Measurements from ENCODE around the gene CD38. TPM values are rescaled to one million over a fixed set of nuclear protein-coding genes. Genes with fewer than 3 reads are reported as not detected.

CD38 gene
- total and polyA plus RNA-seq, 2 of the 13 experiments (the other 11 are each of a cell fraction or from before 2014, with no cell fraction given) = not detected

DNA sequence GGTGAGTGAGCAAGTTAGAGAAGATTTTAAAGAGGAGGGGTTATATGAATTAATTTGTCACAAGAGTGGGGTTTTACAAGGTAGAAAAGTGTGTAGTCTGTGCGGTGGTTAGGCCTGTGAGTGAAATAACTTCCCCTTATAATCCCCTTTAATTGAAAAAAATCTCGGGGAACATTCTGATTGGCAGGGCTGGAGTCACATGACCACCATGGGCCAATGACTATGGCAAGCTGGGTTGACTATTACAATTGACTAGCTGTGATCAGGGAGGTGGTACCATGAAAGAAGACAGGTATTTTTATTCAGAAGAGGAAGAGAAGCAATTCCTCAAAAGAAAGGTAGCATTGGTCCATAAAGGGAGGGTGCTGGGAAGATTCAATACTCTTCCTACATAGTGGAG lies 27.0 kb upstream of the CD38 start (continued):
- TF ChIP-seq GLI4 (CRISPR knock-in tag; IDR thresholded peaks at IDR 0.05; ENCODE audit: borderline replicate concordance) = no peak
- no peak for TF ChIP-seq CREM (IDR thresholded peaks at IDR 0.05)
- TF ChIP-seq CREM (CRISPR knock-in tag; IDR thresholded peaks at IDR 0.05) = no peak
- no peak for TF ChIP-seq ZSCAN21 (CRISPR knock-in tag; IDR thresholded peaks at IDR 0.05; ENCODE audit: borderline replicate concordance)
- no peak for TF ChIP-seq ZSCAN9 (CRISPR knock-in tag; IDR thresholded peaks at IDR 0.05; ENCODE audit: borderline replicate concordance)

DNA sequence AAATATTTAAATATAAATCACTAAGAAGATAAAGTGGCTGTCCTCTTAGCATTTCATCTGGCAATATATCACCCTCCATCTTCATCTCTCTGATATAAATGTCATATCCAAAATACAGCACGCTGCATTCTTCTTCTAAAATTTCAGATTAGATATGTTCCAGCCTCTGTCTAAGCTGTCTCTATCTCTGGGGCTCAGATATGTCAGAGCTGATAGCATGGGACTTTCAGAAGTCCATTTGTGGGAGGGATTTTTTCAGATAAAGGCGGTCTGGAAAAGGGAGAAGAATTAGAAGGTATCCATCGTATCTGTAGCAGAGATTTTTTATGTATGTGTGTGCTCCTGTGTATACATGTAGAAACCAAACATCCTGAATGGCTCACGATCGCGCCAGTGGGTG lies 25.0 kb upstream of the CD38 start:
- ATAC-seq = no peak
- no peak for TF ChIP-seq ZNF24 (IDR thresholded peaks at IDR 0.05)
- TF ChIP-seq NAIF1 (CRISPR knock-in tag; IDR thresholded peaks at IDR 0.05; ENCODE audit: borderline replicate concordance) = no peak
- TF ChIP-seq ZNF496 (CRISPR knock-in tag; IDR thresholded peaks at IDR 0.05; ENCODE audit: insufficient replicate concordance) = no peak
- no peak for TF ChIP-seq ZNF143 (CRISPR knock-in tag; IDR thresholded peaks at IDR 0.05)
- TF ChIP-seq ZNF230 (CRISPR knock-in tag; IDR thresholded peaks at IDR 0.05) = no peak
- no peak for TF ChIP-seq KDM6A (CRISPR knock-in tag; IDR thresholded peaks at IDR 0.05; ENCODE audit: low read depth)
- TF ChIP-seq FOXK1 (CRISPR knock-in tag; IDR thresholded peaks at IDR 0.05; ENCODE audit: borderline replicate concordance, low read depth) = no peak
- no peak for TF ChIP-seq KDM2A (CRISPR knock-in tag; IDR thresholded peaks at IDR 0.05; ENCODE audit: borderline replicate concordance, low read depth)
- TF ChIP-seq, protein P1, sequence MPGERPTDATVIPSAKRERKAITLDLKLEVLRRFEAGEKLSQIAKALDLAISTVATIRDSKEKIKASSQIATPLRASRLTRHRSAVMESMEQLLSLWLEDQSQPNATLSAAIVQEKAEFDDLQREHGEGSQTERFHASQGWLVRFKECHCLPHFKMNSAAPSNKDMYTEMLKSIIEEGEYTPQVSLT (CRISPR knock-in tag; IDR thresholded peaks at IDR 0.05; ENCODE audit: borderline replicate concordance, low read depth) = no peak
- no peak for TF ChIP-seq STAT5B (CRISPR knock-in tag; IDR thresholded peaks at IDR 0.05)
- no peak for TF ChIP-seq ZSCAN9 (CRISPR knock-in tag; IDR thresholded peaks at IDR 0.05; ENCODE audit: borderline replicate concordance)
- no peak for TF ChIP-seq HNF4G (IDR thresholded peaks at IDR 0.05; ENCODE audit: borderline replicate concordance, low read depth, low read length)
- TF ChIP-seq HNF4G (CRISPR knock-in tag; IDR thresholded peaks at IDR 0.05; ENCODE audit: borderline replicate concordance, low read depth) = no peak
- TF ChIP-seq, protein P2, sequence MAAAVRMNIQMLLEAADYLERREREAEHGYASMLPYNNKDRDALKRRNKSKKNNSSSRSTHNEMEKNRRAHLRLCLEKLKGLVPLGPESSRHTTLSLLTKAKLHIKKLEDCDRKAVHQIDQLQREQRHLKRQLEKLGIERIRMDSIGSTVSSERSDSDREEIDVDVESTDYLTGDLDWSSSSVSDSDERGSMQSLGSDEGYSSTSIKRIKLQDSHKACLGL (CRISPR knock-in tag; IDR thresholded peaks at IDR 0.05) = no peak
- TF ChIP-seq ARNT (IDR thresholded peaks at IDR 0.05) = no peak
- TF ChIP-seq ATF7 (IDR thresholded peaks at IDR 0.05) = no peak
- TF ChIP-seq ATF7 (CRISPR knock-in tag; IDR thresholded peaks at IDR 0.05) = no peak
- TF ChIP-seq, protein P3, sequence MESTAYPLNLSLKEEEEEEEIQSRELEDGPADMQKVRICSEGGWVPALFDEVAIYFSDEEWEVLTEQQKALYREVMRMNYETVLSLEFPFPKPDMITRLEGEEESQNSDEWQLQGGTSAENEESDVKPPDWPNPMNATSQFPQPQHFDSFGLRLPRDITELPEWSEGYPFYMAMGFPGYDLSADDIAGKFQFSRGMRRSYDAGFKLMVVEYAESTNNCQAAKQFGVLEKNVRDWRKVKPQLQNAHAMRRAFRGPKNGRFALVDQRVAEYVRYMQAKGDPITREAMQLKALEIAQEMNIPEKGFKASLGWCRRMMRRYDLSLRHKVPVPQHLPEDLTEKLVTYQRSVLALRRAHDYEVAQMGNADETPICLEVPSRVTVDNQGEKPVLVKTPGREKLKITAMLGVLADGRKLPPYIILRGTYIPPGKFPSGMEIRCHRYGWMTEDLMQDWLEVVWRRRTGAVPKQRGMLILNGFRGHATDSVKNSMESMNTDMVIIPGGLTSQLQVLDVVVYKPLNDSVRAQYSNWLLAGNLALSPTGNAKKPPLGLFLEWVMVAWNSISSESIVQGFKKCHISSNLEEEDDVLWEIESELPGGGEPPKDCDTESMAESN (CRISPR knock-in tag; conservative IDR thresholded peaks at IDR 0.05) = no peak
- no peak for TF ChIP-seq ZNF776 (CRISPR knock-in tag; IDR thresholded peaks at IDR 0.05)
- TF ChIP-seq, protein P4, sequence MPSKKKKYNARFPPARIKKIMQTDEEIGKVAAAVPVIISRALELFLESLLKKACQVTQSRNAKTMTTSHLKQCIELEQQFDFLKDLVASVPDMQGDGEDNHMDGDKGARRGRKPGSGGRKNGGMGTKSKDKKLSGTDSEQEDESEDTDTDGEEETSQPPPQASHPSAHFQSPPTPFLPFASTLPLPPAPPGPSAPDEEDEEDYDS (CRISPR knock-in tag; IDR thresholded peaks at IDR 0.05) = no peak
- in situ Hi-C loops (cut with HindIII; ENCODE audit: extremely low pct_ligation_motif_present, low pct_unique_long_range_greater_than_20kb) = no loop called here
- H3K79me2 ChIP-seq (ENCODE audit: insufficient read depth, low read length) = no peaks in the 10 kb centered on the region
- H2AFZ ChIP-seq (ENCODE audit: low read length) = no peak overlapping the region
- no peak overlapping the region for H3K4me3 ChIP-seq (replicated peaks in 1 of 3; ENCODE audit: insufficient read depth in 1 of 3, low read depth in 2 of 3, low read length in 3 of 3)
- no peak overlapping the region for H3K9ac ChIP-seq (ENCODE audit: insufficient read depth, low read depth, low read length)
- BruUV-seq (replicated peaks) = no TSS peak
- no peaks in the 10 kb centered on the region for H3K9me3 ChIP-seq (ENCODE audit: low read length)
- H3K4me1 ChIP-seq (ENCODE audit: insufficient read depth, low read length) = peaks cover 5% of the 10 kb centered on the region; the same call in 1 of the 2 replicates
- ChIA-PET CTCF (ENCODE audit: low intra/inter-chr PET ratio, low total read pairs) (no interaction called here), POLR2A (no interaction called here)
- H4K20me1 ChIP-seq (ENCODE audit: insufficient read depth, low read length) = no peaks in the 10 kb centered on the region
- intact Hi-C loops (cut with micrococcal nuclease; ENCODE audit: unreplicated experiment) = no loop called here
- DNase-seq (ENCODE audit: low spot score) = no peak
- WGBS (ENCODE audit: low lambda C conversion rate) = 34% methylated on average over 6 of the region's 6 CpGs
- peaks cover 2 to 7% of the 10 kb centered on the region in 2 experiments; a peak in 2 of 5 replicates for H3K27me3 ChIP-seq (ENCODE audit: control insufficient read depth in 1 of 2, insufficient read depth in 2 of 2, low read length in 2 of 2)
- H3K4me2 ChIP-seq (ENCODE audit: low read depth, low read length) = no peak overlapping the region
- H3K27ac ChIP-seq (ENCODE audit: extremely low read length, insufficient read depth, low read length) = no peak overlapping the region
- FAIRE-seq = no peak
- H3K36me3 ChIP-seq (replicated peaks in 1 of 2; ENCODE audit: control insufficient read depth in 1 of 2, insufficient read depth in 2 of 2, low read length in 2 of 2) = no peaks in the 10 kb centered on the region
